IMR-90 (cell line): ENCODE measurements around the gene CABS1.

Experiments
- MAZ ChIP-seq: IDR thresholded peaks from 2 replicates; pipeline ENCODE4 v1.6.1; 2012; ENCODE audit warnings: low read depth, mild to moderate bottlenecking, low read length, improper control_type of control experiment, moderate library complexity, borderline replicate concordance
- TF ChIP-seq, protein P1 (sequence below): conservative IDR thresholded peaks from 2 replicates; pipeline ENCODE4 v1.5.1; 2012; ENCODE audit warnings: mild to moderate bottlenecking, low read depth, low read length, improper control_type of control experiment

DNA sequence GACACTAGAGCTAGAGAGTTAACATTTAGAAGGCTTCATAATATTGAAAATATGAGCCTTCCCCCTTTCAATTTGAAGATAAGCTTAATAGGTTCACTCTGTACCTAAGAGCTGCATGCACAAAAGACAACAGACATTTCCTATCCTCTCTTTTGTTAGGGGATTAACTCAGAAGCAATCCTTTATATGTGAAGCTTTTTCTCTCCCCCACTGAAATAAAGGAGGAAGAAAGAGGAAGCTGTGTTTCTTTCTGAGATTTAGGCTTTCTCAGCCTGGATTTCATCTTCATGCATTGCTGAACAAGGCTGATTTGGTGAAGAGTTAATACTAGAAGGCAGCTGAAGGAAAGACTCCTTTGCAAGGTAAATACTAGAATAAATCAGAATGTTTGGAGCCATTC is 21.0 kb upstream of the CABS1 start:
- TF ChIP-seq MAZ: no peak
- TF ChIP-seq, protein P1, sequence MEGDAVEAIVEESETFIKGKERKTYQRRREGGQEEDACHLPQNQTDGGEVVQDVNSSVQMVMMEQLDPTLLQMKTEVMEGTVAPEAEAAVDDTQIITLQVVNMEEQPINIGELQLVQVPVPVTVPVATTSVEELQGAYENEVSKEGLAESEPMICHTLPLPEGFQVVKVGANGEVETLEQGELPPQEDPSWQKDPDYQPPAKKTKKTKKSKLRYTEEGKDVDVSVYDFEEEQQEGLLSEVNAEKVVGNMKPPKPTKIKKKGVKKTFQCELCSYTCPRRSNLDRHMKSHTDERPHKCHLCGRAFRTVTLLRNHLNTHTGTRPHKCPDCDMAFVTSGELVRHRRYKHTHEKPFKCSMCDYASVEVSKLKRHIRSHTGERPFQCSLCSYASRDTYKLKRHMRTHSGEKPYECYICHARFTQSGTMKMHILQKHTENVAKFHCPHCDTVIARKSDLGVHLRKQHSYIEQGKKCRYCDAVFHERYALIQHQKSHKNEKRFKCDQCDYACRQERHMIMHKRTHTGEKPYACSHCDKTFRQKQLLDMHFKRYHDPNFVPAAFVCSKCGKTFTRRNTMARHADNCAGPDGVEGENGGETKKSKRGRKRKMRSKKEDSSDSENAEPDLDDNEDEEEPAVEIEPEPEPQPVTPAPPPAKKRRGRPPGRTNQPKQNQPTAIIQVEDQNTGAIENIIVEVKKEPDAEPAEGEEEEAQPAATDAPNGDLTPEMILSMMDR: no peak
